ENCODE results near the gene PIGW. TPM values are rescaled to one million over a fixed set of nuclear protein-coding genes. Genes with fewer than 3 reads are reported as not detected.
"Not testable (repeated sequence)": the region's sequence is repeated elsewhere in the genome, so short reads cannot be mapped to it uniquely, and the experiment has no call there.

PIGW gene
- total RNA-seq, 1 donor from 2014 or later, result 7.6 TPM

DNA sequence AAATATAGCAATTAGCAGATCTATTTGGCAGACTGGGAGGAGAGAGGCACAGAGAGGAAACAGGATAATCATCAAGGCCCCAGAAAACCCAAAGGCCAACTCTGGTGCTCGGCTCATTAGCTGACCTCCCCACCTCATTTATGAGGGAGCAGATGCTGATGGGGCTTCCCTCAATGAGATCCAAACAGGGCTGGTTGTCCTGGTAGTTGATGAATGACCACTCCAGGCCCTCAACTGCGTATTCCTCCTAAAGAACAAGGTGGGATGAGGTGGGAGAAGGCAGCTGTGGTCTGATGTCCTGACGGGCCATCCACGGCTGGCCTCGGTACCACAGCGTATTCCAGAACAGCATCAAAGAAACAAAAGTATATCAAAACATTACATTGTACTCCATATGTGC is 27.5 kb upstream of the PIGW start:
- DNase-seq (ENCODE audit: low read depth in 2 of 2), result no peak

DNA sequence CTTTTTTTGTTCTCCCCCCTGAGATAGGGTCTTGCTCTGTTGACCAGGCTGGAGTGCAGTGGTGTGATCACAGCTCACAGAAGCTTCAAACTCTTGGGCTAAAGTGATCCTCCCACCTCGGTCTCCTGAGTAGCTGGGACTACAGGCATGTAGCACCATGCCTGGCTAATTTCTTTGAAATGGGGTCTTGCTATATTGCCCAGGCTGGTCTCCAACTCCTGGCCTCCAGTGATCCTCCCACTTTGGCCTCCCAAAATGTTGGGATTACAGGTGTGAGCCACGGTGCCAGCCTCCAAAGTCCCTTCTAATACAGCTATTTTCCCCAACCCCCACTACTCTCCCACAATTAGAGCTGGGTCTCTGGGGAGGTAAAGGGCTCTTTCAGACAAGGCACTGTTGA is 26.3 kb upstream of the PIGW start:
- DNase-seq (ENCODE audit: low read depth in 2 of 2), result not testable (repeated sequence)

GRCh38 chr17:36509272-36509985 is 25.4 kb upstream of the PIGW start:
- DNase-seq (ENCODE audit: low read depth in 2 of 2), result no peak

- no peak for DNase-seq (ENCODE audit: low read depth in 2 of 2)
Measured at GRCh38 chr17:36510636-36511035, 24.2 kb upstream of the PIGW start.

DNA sequence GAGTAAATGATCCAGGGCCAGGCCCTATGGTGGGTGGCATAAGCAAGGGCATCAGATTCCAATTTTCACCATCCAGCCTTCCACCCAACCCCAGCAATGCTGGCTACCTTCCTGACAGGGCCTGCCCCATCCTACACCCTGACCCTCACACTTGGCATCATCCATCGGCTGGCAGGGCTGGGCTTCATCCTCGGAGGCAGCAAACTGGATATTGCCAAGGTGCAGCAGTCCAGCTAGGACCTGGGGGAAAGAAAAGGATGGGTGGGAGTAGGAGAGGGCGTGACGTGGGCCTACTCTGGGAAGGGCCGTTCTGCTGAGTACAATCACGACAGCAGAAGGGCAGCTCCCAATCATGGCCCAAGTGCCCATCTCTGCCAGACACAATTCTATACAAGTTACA is 23.6 kb upstream of the PIGW start:
- DNase-seq (ENCODE audit: low read depth in 2 of 2), result no peak

DNA sequence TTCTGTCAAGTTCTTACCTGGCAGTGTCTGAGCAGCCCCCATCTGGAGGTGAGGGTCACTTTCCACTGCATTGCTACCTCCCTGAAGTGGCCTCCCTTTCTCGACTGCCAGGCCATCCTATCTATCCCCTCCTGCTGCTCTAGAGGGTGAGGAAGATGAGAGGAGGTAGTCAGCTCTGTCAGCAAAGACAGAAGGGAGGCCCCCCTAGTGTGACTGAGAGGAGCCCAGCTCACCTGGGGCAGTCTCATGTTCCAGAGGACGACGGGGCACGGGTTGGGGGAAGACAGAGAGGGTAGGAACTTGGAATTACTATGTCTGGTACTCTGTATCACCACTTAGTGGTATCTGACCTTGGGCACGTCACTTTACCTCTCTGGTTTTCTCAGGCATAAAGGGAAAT is 22.1 kb upstream of the PIGW start:
- DNase-seq (ENCODE audit: low read depth in 2 of 2), result no peak

GRCh38 chr17:36514856-36515255 is 19.9 kb upstream of the PIGW start:
- DNase-seq (ENCODE audit: low read depth in 2 of 2), result no peak

DNA sequence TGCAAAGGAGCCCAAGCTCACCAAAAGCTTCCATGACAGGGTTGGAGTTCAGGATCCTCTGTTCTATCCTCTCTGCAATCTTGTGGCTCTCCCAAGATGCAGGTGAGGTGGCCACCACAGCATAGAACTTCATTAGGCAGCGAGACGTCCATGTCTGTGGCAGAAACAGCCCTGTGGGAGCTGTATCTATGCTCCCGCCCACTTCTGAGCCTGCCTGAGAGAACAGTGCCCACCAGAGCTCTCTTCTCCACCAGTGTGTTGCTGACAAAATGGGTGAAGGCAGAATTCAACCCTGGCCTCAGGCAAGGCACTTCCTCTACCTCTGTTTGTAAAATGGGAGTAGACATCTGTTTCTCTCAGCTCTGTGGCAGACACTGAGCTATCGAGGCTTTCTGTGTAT is 18.9 kb upstream of the PIGW start:
- DNase-seq (ENCODE audit: low read depth in 2 of 2), result no peak

- DNase-seq (ENCODE audit: low read depth in 2 of 2), result no peak
Measured at GRCh38 chr17:36523113-36523512, 11.7 kb upstream of the PIGW start.

DNA sequence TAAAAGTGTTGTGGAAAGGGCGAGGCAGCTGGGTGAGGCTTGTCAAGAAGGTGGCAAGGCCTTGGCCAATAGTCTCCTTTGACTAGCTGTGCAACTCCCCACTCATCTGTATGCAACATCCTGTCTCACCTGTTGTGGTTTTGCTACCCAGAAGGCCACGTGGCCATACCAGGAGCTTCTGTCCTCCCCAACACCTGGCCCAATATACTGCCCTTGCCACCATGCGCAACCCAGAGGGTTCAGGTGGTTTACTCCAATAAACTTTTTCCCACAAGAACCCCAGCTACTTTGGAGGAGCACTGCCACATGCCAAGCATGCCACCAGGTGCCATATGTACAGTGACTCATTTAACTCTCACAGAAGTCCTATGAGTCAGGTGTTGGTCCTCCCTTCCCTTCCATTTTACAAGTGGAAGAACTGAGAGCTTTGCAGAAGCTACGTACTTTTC is 10.3 kb upstream of the PIGW start:
- no peak for DNase-seq (ENCODE audit: low read depth in 2 of 2)

GRCh38 chr17:36525113-36525512 is 9.7 kb upstream of the PIGW start:
- no peak for DNase-seq (ENCODE audit: low read depth in 2 of 2)

DNA sequence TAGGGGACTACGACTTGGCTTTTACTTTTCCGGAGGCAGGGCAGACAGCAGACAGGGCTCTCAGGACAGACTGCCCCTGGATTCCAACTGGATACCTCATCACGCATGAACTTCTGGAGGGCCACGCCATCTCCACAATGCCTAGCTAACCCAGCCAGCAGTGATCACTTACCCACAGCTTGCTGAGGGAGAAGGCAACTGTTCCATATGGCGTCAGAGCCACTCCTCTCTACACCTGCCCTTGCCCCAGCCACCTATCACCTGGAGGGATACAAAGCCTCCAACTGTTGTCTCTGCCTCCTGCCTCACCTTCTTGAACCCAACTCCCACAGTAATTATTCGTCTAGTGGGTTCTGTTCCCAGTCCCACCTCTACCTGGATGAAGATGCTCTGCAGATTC is 8.9 kb upstream of the PIGW start:
- no peak for DNase-seq (ENCODE audit: low read depth in 2 of 2)

DNA sequence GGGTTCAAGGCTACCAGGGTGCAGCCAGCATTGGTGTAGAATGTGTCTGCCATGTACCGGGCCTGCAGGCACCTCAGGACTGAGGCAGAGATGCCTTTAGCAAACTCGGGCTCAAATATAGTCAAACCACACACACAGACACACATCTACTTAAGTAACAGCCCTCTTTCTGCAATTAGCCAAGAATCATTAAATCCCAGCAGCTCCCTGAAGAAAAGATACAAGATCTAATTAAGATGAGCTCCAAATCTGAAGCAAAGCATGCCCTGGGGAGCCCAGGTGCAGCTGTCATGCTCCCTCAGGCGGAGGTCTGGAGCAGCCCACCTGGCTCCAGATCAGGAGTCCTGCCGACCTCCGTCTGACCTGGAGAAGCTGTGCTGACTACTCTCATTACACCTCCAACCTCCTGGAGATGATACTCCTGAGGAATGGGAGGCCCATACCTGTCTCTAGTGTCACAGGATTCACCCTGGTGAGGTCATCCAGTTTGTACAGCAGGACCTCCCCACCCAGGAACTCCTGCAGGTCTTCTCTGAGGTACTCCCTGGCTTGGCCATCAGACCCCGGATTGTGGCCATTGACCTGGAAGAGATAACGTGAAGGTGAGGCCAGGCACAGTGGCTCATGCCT is 7.1 kb upstream of the PIGW start:
- DNase-seq (ENCODE audit: low read depth in 2 of 2), result no peak

DNA sequence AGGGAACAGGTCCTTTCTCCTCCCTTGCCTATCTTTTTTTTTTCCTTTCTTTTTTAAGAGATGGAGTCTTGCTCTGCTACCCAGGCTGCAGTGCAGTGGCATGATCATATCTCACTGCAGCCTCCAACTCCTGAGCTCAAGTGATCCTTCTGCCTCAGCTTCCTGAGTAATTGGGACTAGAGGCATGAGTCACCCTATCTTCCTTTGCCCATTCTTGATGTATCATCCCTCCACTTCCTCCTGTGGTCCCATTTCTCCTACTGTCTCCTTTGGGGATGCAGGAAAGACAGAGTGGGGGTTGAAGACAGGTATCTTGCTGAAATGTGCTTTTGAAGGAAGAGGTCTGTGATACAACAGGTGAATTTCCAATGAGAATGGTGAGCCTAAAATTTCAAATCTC is 5.7 kb upstream of the PIGW start:
- peak in 1 of 2 donors; percentile 43 for DNase-seq (ENCODE audit: low read depth in 2 of 2)

- DNase-seq (ENCODE audit: low read depth in 2 of 2), result no peak
Measured at GRCh38 chr17:36532435-36532975, 2.3 kb upstream of the PIGW start.

- DNase-seq (ENCODE audit: low read depth in 2 of 2), result peak in 1 of 2 donors; percentile 65
Measured at GRCh38 chr17:36533935-36534839, 600 bp upstream of the PIGW start.

DNA sequence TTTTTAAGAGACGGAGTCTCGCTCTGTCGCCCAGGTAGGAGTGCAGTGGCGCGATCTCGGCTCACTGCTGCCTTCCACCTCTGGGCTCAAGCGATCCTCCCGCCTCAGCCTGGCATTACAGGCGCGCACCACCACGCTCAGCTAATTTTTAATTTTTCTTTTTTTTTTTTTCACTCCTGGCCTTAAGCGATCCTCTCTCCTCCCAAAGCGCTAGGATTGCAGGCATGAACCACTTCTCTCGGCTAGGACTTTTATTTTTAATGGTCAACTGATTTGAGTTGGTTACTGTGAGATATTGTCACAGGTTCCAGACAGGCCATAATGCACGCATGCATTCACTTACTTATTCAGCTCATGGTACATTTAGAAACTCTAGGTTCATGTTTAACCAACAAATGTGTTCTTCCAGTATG is 888 bp downstream of the PIGW start:
- no peak for DNase-seq (ENCODE audit: low read depth in 2 of 2)

DNA sequence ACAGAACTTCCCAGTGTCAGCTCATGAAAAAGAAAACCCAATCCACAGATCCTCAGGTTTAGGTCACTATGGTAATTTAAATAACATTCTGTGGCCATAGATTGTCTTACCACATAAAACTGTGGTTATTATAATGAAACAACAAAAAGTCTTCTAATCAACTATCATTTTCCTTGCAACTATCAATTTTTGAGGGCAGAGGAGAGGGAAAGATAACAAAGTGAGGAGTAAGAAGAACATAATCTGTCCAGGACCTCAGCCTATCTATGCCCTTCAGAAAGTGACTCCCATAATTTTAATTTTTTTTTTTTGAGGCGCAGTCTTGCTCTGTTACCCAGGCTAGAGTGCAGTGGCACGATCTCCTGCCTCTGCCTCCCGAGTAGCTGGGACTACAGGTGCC is 5.9 kb downstream of the PIGW start:
- DNase-seq (ENCODE audit: low read depth in 2 of 2), result no peak

DNA sequence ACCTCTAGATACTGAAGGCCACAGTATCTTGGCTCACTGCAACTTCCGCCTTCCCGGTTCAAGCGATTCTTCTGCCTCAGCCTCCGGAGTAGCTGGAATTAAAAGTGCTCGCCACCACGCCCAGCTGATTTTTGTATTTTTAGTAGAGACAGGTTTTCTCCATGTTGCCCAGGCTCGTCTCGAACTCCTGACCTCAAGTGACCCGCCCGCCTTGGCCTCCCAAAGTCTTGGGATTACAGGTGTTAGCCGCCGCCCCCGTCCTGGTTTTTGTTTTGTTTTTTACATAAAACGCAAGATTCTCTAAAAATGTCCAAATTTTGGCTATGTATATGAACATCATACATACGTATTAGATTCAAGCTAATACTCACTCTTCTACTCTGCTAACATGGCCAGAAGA is 8.0 kb downstream of the PIGW start:
- no peak for DNase-seq (ENCODE audit: low read depth in 2 of 2)

DNA sequence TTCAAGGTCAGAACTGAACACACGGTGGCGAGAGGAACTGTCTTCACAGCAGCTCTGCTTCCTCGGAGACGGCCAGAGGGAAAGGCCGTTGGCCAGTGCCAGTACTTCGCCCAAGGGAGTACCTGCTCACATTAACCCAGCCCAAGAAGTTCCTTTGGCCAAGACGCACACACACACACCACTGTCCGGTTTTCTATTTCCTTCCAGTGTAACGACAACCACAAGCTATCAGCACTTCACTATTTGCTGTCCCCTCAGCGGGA is 9.2 kb downstream of the PIGW start:
- peak in 1 of 2 donors; percentile 65 for DNase-seq (ENCODE audit: low read depth in 2 of 2)

DNA sequence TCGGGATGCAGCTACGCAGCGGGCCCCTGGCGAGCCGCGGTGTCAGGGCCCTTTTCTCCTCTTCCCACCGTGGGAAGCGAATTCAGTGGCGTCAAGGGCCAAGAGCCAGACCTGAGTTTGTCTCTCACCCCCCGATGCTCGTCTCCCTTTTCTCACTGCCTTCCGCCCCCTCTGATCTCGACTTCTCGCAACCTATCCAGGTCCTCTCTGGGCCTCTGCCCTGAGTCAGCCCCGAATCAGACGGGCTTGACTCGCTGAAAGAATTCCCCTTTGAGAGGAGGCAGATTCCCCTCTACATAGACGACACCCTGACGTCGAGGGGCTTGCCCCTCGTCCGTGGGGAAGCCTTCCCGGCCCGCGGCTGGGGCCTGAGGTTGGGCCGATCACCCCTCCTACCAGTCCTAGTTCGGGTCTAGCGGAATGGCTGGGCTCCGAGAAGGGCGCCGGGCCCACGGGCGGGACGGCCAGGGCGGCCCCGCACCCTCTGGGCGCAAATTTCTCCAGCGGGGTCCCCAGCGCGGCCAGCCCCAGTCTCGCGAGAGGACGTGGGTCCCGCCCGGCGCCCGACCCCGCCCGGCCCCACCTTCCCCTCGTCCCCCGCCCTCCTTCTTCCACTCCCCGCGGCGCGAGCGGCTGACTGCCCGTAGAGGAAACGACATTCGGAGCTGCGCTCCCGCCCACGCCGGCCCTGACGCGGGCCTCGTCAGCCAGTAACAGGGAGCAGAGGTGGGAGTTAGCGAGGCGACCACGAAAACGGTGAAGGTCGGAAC is 9.7 kb downstream of the PIGW start, which contains the start of gene GGNBP2:
GGNBP2 (plus strand) TSS at position 613 of the 770 bp plus-strand sequence. CDS start 806 bp downstream, outside the sequence.
- DNase-seq (ENCODE audit: low read depth in 2 of 2), result peak; percentile 77 to 94

Data from dermis microvascular lymphatic vessel endothelial cell (primary cell).